BE2C (cell line): Measurements from ENCODE around the gene RTKN.

ENCODE experiments used
- DNase-seq: peaks from one replicate; pipeline ENCODE4 v3.0.0-alpha.2; 2020
- H3K27me3 ChIP-seq: fragments of 250-450 bp; sonication (Bioruptor Pico); 2 replicates; pipeline ENCODE4 v1.5.1; 2020; ENCODE audit warnings: mild to moderate bottlenecking
- H3K36me3 ChIP-seq: fragments of 250-450 bp; sonication (Bioruptor Pico); 2 replicates; pipeline ENCODE4 v1.5.1; 2020; ENCODE audit warnings: mild to moderate bottlenecking
- H3K4me1 ChIP-seq: fragments of 250-450 bp; sonication (Bioruptor Pico); 2 replicates; pipeline ENCODE4 v1.5.1; 2020
- H3K4me3 ChIP-seq: 2 replicates; pipeline ENCODE4 v1.5.1; 2011; ENCODE audit warnings: low read depth, low read length
- H3K9me3 ChIP-seq: fragments of 250-450 bp; sonication (Bioruptor Pico); 2 replicates; pipeline ENCODE4 v1.5.1; 2020
- TF ChIP-seq, protein P1 (sequence below): IDR thresholded peaks from 2 replicates; pipeline ENCODE4 v1.5.1; 2012; ENCODE audit warnings: mild to moderate bottlenecking, low read depth, low read length

RTKN gene

DNA sequence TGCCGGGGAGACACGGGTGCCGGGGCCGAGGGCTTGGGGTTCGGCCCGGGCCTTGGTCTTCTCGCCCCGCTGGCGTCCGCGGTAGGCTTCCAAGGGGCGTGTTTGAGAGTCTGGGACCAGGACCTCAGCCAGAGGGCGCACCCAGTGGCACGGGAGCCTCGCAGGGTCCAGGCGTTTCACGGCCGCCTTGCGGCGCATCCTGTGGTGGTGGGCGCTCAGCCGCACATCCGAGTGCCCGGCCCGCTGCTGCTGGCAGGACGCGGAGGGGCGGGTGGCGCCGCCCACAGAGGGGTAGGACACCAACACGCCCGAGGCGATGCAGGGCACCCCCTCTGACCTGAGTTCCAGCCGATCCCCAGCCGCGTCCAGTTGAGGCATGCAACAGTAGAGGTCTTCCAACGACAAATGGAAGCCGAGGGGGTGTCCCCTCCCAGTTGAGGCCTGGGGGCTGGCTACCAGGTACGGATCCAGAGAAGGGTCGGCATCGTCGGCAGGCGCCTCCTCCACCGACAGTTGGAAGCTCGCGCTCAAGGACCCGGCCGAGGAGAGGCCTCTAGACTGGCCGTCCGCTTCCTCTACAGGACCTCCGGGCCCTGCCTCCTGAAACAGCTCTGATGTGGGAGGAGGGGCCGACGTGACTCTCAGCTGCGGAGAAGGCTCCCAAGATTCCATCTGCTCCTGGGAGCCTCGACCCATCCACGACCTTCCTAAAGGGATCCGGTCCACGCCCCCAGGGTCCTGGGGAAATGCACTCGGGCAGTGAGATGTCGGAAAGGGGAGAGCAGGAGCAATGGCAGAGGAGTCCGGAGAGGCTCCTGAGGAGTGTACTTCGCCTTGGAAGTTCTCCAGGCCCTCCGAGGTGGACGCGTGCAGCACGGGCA lies 26.6 kb downstream of the RTKN start:
- Histone ChIP-seq H3K27me3 (no peaks in the 10 kb centered on the region), H3K36me3 (no peaks in the 10 kb centered on the region), H3K9me3 (no peaks in the 10 kb centered on the region), H3K4me1 (no peaks in the 10 kb centered on the region), H3K4me3 (no peak overlapping the region)
- no peak for DNase-seq
- TF ChIP-seq, protein P1, sequence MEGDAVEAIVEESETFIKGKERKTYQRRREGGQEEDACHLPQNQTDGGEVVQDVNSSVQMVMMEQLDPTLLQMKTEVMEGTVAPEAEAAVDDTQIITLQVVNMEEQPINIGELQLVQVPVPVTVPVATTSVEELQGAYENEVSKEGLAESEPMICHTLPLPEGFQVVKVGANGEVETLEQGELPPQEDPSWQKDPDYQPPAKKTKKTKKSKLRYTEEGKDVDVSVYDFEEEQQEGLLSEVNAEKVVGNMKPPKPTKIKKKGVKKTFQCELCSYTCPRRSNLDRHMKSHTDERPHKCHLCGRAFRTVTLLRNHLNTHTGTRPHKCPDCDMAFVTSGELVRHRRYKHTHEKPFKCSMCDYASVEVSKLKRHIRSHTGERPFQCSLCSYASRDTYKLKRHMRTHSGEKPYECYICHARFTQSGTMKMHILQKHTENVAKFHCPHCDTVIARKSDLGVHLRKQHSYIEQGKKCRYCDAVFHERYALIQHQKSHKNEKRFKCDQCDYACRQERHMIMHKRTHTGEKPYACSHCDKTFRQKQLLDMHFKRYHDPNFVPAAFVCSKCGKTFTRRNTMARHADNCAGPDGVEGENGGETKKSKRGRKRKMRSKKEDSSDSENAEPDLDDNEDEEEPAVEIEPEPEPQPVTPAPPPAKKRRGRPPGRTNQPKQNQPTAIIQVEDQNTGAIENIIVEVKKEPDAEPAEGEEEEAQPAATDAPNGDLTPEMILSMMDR: no peak

DNA sequence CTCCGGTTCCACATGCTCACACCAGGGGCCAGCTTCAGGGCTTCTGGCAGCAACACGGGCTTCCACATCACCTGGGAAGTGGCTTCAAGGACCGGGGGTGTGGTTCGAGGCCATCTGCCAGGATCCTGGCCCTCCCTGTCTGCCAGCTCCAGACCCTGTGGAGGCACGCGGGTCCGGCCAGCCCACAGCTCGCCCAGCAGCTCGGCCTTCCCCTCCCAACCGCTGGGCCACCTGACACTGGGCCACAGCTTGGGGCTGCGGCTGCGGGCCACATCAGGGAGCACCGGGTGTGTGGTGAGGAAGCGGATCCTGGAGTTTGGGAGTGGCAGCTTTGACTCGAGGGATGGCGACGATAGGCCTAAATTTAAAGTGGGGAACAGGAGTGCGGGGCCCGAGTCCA lies 27.3 kb downstream of the RTKN start:
- Histone ChIP-seq H3K9me3 (no peaks in the 10 kb centered on the region), H3K4me3 (no peak overlapping the region), H3K4me1 (no peaks in the 10 kb centered on the region), H3K27me3 (no peaks in the 10 kb centered on the region), H3K36me3 (no peaks in the 10 kb centered on the region)
- TF ChIP-seq, protein P1: no peak
- DNase-seq: no peak

DNA sequence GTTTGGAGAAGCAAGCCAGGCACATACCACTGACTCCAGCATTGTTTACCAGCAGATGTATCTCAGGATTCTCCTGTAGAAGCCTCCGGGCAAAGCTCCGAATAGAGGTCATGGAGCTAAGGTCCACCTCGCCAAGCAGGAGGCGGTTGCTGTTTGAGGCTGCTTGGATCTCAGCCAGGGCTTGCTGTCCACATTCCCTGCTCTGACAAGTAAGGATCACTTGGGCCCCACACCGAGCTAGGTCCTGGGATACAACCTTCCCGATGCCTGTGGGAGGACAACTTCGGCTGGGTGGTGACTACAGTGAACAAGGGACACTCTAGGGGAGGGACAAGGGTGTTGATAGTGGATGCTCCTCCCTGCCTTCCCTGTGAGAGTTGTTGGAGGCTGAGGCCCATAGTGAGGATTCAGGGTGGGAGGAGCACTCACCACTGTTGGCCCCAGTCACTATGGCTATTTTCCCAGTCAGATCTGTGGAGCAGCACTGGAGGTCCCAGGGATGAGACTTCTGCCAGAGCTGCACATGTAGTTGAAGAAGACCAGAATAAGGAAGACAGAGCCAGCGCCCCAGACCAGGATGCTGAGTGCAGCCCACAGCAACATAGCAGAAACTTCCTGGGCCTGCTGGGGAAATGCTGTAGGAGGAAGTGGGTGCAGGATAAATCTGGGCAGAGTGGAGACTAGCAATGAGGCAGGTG lies 28.6 kb downstream of the RTKN start:
- H3K4me1 ChIP-seq: no peaks in the 10 kb centered on the region
- H3K4me3 ChIP-seq: no peak overlapping the region
- H3K9me3 ChIP-seq: no peaks in the 10 kb centered on the region
- DNase-seq: no peak
- TF ChIP-seq, protein P1: no peak
- H3K27me3 ChIP-seq: no peaks in the 10 kb centered on the region
- H3K36me3 ChIP-seq: no peaks in the 10 kb centered on the region

DNA sequence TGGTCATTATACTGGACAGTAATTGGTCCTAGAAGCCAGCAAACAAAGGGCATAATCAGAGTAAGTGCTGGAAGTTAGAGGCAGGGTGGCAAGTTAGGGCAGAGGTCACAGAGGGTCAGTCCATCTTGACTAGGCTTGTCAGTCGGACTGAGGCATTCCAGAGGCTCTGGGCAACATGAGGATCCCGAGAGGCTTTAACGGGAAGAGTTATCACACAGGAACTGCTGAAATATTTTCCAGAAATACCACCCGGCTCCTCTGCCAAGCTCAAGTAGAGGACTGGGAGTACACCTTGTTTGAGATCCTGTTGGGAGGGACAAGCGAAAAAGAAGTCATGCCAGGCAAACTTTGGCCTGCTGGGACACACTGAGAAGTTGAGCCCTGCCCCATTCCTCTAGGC lies 34.1 kb downstream of the RTKN start:
- no peaks in the 10 kb centered on the region for H3K4me1 ChIP-seq
- H3K27me3 ChIP-seq: no peaks in the 10 kb centered on the region
- TF ChIP-seq, protein P1: no peak
- no peak for DNase-seq
- H3K36me3 ChIP-seq: no peaks in the 10 kb centered on the region
- H3K9me3 ChIP-seq: no peaks in the 10 kb centered on the region
- no peak overlapping the region for H3K4me3 ChIP-seq

DNA sequence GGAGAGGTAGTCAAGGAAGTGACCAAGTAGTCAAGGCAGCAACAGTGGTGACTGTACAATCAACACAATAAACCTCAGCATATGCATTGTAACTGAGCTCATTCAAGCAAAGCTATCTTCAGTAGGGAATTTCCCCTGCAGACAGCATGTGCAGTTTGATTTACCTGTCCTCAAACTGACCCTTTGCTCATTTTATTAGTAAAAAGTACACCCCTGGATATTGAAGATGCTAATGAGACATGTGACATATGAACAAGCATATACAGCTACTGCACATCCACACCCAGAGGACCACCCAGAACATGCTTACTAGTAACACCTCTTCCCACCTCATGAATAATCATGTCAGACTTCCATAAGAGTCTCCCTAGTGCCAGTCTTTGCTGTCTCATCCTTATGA lies 35.7 kb downstream of the RTKN start:
- Histone ChIP-seq H3K4me3 (no peak overlapping the region), H3K27me3 (no peaks in the 10 kb centered on the region), H3K4me1 (no peaks in the 10 kb centered on the region), H3K36me3 (no peaks in the 10 kb centered on the region), H3K9me3 (no peaks in the 10 kb centered on the region)
- TF ChIP-seq, protein P1: no peak
- no peak for DNase-seq

DNA sequence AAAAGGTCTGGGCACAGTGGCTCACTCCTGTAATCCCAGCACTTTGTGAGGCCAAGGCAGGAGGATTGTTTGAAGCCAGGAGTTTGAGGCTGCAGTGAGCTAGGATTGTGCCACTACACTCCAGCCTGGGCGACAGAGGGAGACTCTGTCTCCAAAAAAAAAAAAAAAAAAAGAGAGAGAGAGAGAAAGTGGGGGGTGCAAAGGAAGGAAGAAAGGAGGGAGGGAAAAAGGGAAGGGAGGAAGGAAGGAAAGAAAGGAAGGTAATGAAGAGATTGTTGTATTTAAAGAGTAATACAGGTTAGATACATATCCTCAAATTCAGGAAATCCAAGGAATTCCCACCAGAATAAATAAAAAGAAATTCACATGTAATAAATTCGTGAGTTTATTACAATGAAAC lies 39.8 kb downstream of the RTKN start:
- H3K4me1 ChIP-seq: no peaks in the 10 kb centered on the region
- no peak for DNase-seq
- no peaks in the 10 kb centered on the region for H3K27me3 ChIP-seq
- H3K36me3 ChIP-seq: no peaks in the 10 kb centered on the region
- H3K4me3 ChIP-seq: no peak overlapping the region
- H3K9me3 ChIP-seq: no peaks in the 10 kb centered on the region
- TF ChIP-seq, protein P1: no peak
